ENCODE measurements around the gene SLC5A1. TPM values are rescaled to one million over a fixed set of nuclear protein-coding genes. Genes with fewer than 3 reads are reported as not detected.

SLC5A1 gene
- polyA plus RNA-seq, 1 donor from 2014 or later = not detected

- Histone ChIP-seq H3K4me3 (ENCODE audit: low read length) (no peak overlapping the region), H3F3A (ENCODE audit: insufficient read depth, low read length, poor library complexity, severe bottlenecking) (no peaks in the 10 kb centered on the region), H2AFZ (ENCODE audit: low read depth, low read length) (no peak overlapping the region), H4K20me1 (ENCODE audit: insufficient read depth) (no peaks in the 10 kb centered on the region), H3K27me3 (ENCODE audit: insufficient read depth, low read depth, low read length) (no peaks in the 10 kb centered on the region), H3K9me3 (ENCODE audit: low read length) (no peaks in the 10 kb centered on the region), H3K27ac (ENCODE audit: low read length) (no peak overlapping the region), H3K4me2 (ENCODE audit: low read length) (no peak overlapping the region), H3K36me3 (ENCODE audit: insufficient read depth, low read length) (no peaks in the 10 kb centered on the region), H3K9me2 (ENCODE audit: insufficient read depth, low read length) (no peaks in the 10 kb centered on the region), H3K9ac (ENCODE audit: low read length) (no peak overlapping the region), H3K79me2 (replicated peaks; ENCODE audit: insufficient read depth, low read length) (no peaks in the 10 kb centered on the region)
- TF ChIP-seq POLR2AphosphoS5 (IDR thresholded peaks at IDR 0.05) = no peak
- no peak for TF ChIP-seq CTCF (IDR thresholded peaks at IDR 0.05; ENCODE audit: poor library complexity, severe bottlenecking)
- TF ChIP-seq EP300 (conservative IDR thresholded peaks at IDR 0.05; ENCODE audit: poor library complexity, severe bottlenecking) = no peak
These were observed 54.0 kb downstream of the SLC5A1 start for GRCh38 chr22:32097018-32097417.

DNA sequence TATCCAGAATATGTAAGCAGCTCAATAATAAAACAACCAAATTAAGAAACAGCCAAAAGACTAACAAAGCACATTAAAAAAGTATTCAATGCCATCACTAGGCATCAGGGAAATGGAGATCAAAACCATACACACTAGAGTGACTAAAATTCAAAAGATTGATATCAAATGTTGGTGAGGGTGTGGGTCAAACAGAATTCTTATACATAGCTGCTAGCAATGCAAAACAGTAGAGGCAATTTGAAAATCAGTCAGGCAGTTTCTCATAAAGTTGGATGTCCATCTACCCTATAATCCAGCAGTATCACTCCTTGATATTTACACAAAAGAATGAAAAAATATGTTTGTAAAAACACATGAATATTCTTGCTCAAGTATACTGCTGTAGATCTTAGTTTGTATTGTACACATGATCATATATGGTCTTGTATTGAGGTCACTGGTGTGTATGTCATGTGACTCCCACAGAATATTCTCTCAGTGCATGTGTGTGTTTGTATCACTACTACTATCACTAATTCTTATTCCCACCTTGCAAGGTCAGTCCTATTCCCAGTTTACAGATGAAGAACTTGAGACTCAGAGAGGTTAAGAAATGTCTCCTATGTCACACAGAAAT lies 54.9 kb downstream of the SLC5A1 start:
- Histone ChIP-seq H3K27me3 (ENCODE audit: insufficient read depth, low read depth, low read length) (no peaks in the 10 kb centered on the region), H3K79me2 (replicated peaks; ENCODE audit: insufficient read depth, low read length) (no peaks in the 10 kb centered on the region)
- TF ChIP-seq SMC3 (conservative IDR thresholded peaks at IDR 0.05; ENCODE audit: poor library complexity) (no peak), CTCF (IDR thresholded peaks at IDR 0.05; ENCODE audit: poor library complexity, severe bottlenecking) (no peak), MXI1 (conservative IDR thresholded peaks at IDR 0.05; ENCODE audit: poor library complexity, severe bottlenecking) (no peak), RAD21 (conservative IDR thresholded peaks at IDR 0.05) (no peak), EZH2 (IDR thresholded peaks at IDR 0.05; ENCODE audit: borderline replicate concordance, insufficient read depth, low read length, poor library complexity, severe bottlenecking) (no peak), TAF1 (IDR thresholded peaks at IDR 0.05; ENCODE audit: low read depth) (no peak), POLR2AphosphoS5 (IDR thresholded peaks at IDR 0.05) (no peak), EP300 (conservative IDR thresholded peaks at IDR 0.05; ENCODE audit: poor library complexity, severe bottlenecking) (no peak)
- TF ChIP-seq, protein P1, sequence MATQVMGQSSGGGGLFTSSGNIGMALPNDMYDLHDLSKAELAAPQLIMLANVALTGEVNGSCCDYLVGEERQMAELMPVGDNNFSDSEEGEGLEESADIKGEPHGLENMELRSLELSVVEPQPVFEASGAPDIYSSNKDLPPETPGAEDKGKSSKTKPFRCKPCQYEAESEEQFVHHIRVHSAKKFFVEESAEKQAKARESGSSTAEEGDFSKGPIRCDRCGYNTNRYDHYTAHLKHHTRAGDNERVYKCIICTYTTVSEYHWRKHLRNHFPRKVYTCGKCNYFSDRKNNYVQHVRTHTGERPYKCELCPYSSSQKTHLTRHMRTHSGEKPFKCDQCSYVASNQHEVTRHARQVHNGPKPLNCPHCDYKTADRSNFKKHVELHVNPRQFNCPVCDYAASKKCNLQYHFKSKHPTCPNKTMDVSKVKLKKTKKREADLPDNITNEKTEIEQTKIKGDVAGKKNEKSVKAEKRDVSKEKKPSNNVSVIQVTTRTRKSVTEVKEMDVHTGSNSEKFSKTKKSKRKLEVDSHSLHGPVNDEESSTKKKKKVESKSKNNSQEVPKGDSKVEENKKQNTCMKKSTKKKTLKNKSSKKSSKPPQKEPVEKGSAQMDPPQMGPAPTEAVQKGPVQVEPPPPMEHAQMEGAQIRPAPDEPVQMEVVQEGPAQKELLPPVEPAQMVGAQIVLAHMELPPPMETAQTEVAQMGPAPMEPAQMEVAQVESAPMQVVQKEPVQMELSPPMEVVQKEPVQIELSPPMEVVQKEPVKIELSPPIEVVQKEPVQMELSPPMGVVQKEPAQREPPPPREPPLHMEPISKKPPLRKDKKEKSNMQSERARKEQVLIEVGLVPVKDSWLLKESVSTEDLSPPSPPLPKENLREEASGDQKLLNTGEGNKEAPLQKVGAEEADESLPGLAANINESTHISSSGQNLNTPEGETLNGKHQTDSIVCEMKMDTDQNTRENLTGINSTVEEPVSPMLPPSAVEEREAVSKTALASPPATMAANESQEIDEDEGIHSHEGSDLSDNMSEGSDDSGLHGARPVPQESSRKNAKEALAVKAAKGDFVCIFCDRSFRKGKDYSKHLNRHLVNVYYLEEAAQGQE (IDR thresholded peaks at IDR 0.05; ENCODE audit: borderline replicate concordance) = no peak

More for the DNA sequence above, 54.9 kb downstream of the SLC5A1 start:
- Histone ChIP-seq H3K4me3 (ENCODE audit: low read length) (no peak overlapping the region), H3K36me3 (ENCODE audit: insufficient read depth, low read length) (no peaks in the 10 kb centered on the region), H3K9me2 (ENCODE audit: insufficient read depth, low read length) (no peaks in the 10 kb centered on the region), H3K9me3 (ENCODE audit: low read length) (no peaks in the 10 kb centered on the region), H4K20me1 (ENCODE audit: insufficient read depth) (no peaks in the 10 kb centered on the region), H3K4me2 (ENCODE audit: low read length) (no peak overlapping the region), H3K9ac (ENCODE audit: low read length) (no peak overlapping the region), H3F3A (ENCODE audit: insufficient read depth, low read length, poor library complexity, severe bottlenecking) (no peaks in the 10 kb centered on the region), H3K27ac (ENCODE audit: low read length) (no peak overlapping the region), H2AFZ (ENCODE audit: low read depth, low read length) (no peak overlapping the region)

Measured in neural cell (in vitro differentiated cells).